D721Med (cell line): ENCODE measurements around the gene WDR5B.

Experiments
- DNase-seq: peaks from one replicate; pipeline ENCODE4 v3.0.0; 2011; ENCODE audit warnings: low spot score; ENCODE audit not compliant: insufficient read length
- FAIRE-seq: peaks from 2 replicates; lab custom pipeline; 2011; peaks lifted over from hg19 to GRCh38; lab: Jason Lieb, UNC
- CTCF ChIP-seq: IDR thresholded peaks from 2 replicates; pipeline ENCODE4 v1.5.1; 2012; ENCODE audit warnings: mild to moderate bottlenecking, control low read depth; ENCODE audit not compliant: insufficient read depth; ENCODE audit errors: missing control alignments

The WDR5B gene

DNA sequence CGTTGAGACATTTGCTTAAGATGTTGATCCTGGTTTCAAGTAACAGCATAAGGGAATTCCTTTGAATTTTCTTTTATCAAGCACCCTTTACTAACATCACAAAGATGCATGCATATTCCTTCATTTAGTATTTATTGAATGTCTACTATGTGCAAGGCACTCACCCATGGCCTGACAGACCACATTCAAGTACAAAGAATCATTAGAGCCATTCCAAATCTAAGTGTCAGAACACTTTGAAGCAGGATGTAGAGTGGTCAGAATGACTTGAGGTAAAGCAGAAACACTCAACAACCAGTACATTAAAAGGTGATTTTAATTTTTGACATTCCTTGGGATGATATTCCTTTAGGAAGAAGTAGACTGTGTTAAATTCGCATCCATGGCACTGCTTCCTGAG lies 6.0 kb upstream of the WDR5B start:
- no peak for FAIRE-seq
- no peak for DNase-seq
- no peak for TF ChIP-seq CTCF

DNA sequence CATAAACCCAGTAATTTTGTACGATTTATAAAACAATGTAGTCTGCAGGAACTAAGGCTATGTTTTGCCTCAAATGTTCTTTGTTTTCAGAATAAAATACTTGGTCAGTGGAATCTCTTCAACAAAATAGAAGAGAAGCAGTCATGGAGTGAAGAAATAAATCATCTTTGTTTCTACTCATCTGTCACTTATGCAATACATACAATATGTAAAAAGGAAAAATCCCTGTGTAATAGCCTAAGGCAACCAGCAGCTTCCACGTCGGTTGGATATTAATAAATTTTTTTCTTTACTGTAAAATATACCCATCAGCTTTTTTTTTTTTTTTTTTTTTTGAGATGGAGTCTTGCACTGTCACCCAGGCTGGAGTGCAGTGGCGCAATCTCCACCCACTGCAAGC lies 5.2 kb upstream of the WDR5B start:
- TF ChIP-seq CTCF: no peak
- no peak for DNase-seq
- FAIRE-seq: no peak

GRCh38 chr3:122416966-122417365 lies 1.1 kb upstream of the WDR5B start:
- DNase-seq (no peak), FAIRE-seq (no peak)
- TF ChIP-seq CTCF: no peak

DNA sequence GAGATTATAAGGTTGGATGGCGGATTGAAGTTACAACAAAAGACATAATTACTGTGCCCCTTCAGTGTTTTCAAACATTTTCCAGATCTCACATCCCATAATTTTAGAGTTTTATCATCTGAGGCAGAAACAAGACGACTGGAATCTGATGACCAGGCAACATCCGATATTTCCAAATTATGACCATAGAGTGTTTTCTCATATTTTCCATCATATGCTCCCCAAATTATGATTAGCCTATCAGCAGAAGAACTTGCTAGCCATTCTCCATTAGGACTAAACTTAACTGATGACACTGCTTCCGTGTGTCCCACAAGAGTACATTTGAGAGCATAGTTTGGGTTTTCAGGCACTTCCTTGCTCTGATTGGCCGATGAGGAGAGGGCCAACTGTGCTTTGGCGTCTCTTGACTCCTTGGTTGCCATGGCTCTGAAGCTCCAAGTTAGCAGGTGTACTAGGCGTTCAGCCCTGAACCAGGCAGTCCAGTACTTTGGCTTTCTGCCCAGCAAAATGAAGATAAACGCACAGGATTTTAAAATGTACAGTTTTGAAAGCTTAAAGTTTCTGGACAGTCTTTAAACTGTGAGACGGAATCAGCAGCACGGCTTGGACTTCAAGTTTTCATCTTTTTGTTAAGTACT lies 638 bp downstream of the WDR5B start:
- FAIRE-seq (no peak), DNase-seq (no peak)
- TF ChIP-seq CTCF: no peak

- TF ChIP-seq CTCF: no peak
- FAIRE-seq (no peak), DNase-seq (no peak)
These were observed 1.5 kb downstream of the WDR5B start for GRCh38 chr3:122414391-122414790.

- no peak for TF ChIP-seq CTCF
- DNase-seq: no peak
- no peak for FAIRE-seq
These were observed 5.2 kb downstream of the WDR5B start for GRCh38 chr3:122410639-122411038.

GRCh38 chr3:122410111-122410510 lies 5.8 kb downstream of the WDR5B start:
- no peak for TF ChIP-seq CTCF
- no peak for FAIRE-seq
- DNase-seq: no peak
